Panc1 (cell line): ENCODE measurements around the gene PKP2.

Experiments
- POLR2AphosphoS5 ChIP-seq: IDR thresholded peaks from 2 replicates; pipeline ENCODE4 v1.6.1; 2012; ENCODE audit warnings: mild to moderate bottlenecking, low read depth, low read length, moderate library complexity
- REST ChIP-seq, 2 experiments: IDR thresholded peaks; 2 replicates each; pipeline ENCODE4 v1.6.1; 2011 to 2012; ENCODE audit warnings: low read depth in 2 of 2, control low read depth in 1 of 2, low read length in 1 of 2, mild to moderate bottlenecking in 1 of 2, moderate library complexity in 1 of 2; ENCODE audit not compliant: insufficient read depth in 1 of 2
- TF ChIP-seq, protein P1 (sequence below): fragments of 450-650 bp; IDR thresholded peaks from 2 replicates; pipeline ENCODE4 v1.5.1; 2017; ENCODE audit warnings: mild to moderate bottlenecking

- no peak for TF ChIP-seq POLR2AphosphoS5
- TF ChIP-seq, protein P1, sequence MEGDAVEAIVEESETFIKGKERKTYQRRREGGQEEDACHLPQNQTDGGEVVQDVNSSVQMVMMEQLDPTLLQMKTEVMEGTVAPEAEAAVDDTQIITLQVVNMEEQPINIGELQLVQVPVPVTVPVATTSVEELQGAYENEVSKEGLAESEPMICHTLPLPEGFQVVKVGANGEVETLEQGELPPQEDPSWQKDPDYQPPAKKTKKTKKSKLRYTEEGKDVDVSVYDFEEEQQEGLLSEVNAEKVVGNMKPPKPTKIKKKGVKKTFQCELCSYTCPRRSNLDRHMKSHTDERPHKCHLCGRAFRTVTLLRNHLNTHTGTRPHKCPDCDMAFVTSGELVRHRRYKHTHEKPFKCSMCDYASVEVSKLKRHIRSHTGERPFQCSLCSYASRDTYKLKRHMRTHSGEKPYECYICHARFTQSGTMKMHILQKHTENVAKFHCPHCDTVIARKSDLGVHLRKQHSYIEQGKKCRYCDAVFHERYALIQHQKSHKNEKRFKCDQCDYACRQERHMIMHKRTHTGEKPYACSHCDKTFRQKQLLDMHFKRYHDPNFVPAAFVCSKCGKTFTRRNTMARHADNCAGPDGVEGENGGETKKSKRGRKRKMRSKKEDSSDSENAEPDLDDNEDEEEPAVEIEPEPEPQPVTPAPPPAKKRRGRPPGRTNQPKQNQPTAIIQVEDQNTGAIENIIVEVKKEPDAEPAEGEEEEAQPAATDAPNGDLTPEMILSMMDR: no peak
- TF ChIP-seq REST (IDR thresholded peaks at IDR 0.05; ENCODE audit: insufficient read depth in 1 of 2, low read depth in 2 of 2, low read length in 1 of 2): no peak
These were observed 128.1 kb downstream of the PKP2 start for GRCh38 chr12:32768518-32768917.
